ENCODE measurements around the gene SLC3A2. TPM values are rescaled to one million over a fixed set of nuclear protein-coding genes. Genes with fewer than 3 reads are reported as not detected.

SLC3A2 gene
- total RNA-seq, 2 experiments from 2014 or later, result 213 to 259 TPM

GRCh38 chr11:62923601-62924411 lies 43.1 kb downstream of the SLC3A2 start:
- Mint-ChIP-seq H3K9me3 (ENCODE audit: low read depth) (no peaks in the 10 kb centered on the region), H3K4me1 (peaks cover 19% of the 10 kb centered on the region), H3K27ac (no peak overlapping the region), H3K4me3 (no peak overlapping the region), H3K36me3 (no peaks in the 10 kb centered on the region), H3K27me3 (peaks cover 81% of the 10 kb centered on the region)
- DNase-seq (no peak), ATAC-seq (no peak)
- CTCF ChIA-PET, result interaction anchor here (0.7 to 8.3 kb wide), 4 partner anchors 18 to 290 kb away, joined by 3 to 58 read pairs (median 3); no protein-coding TSS in a partner anchor

- ATAC-seq, result no peak
- H3K9me3 Mint-ChIP-seq (ENCODE audit: low read depth), result no peaks in the 10 kb centered on the region
- CTCF ChIA-PET, result interaction anchor here (1.1 to 1.3 kb wide), 2 partner anchors 19 to 26 kb away, joined by 5 read pairs; no protein-coding TSS in a partner anchor
- H3K36me3 Mint-ChIP-seq, result no peaks in the 10 kb centered on the region
- H3K4me1 Mint-ChIP-seq, result peaks cover 19% of the 10 kb centered on the region
- no peak for DNase-seq
- H3K27ac Mint-ChIP-seq, result no peak overlapping the region
- H3K27me3 Mint-ChIP-seq, result peaks cover 85% of the 10 kb centered on the region
- no peak overlapping the region for H3K4me3 Mint-ChIP-seq
These were observed 44.6 kb downstream of the SLC3A2 start for GRCh38 chr11:62925308-62925707.

GRCh38 chr11:62925745-62926679 lies 45.3 kb downstream of the SLC3A2 start:
- no peak for DNase-seq
- Mint-ChIP-seq H3K4me3 (no peak overlapping the region), H3K27ac (no peak overlapping the region), H3K27me3 (peaks cover 90% of the 10 kb centered on the region), H3K9me3 (ENCODE audit: low read depth) (no peaks in the 10 kb centered on the region), H3K36me3 (no peaks in the 10 kb centered on the region), H3K4me1 (peaks cover 19% of the 10 kb centered on the region)
- CTCF ChIA-PET, result interaction anchor here (1.1 to 1.3 kb wide), 3 partner anchors 9 to 27 kb away, joined by 3 to 5 read pairs (median 5); no protein-coding TSS in a partner anchor
- ATAC-seq, result no peak

GRCh38 chr11:62926680-62927455 lies 46.2 kb downstream of the SLC3A2 start:
- peaks cover 91% of the 10 kb centered on the region for H3K27me3 Mint-ChIP-seq

GRCh38 chr11:62928011-62928410 lies 47.3 kb downstream of the SLC3A2 start:
- peaks cover 17% of the 10 kb centered on the region for H3K4me1 Mint-ChIP-seq
- CTCF ChIA-PET, result interaction anchor here (2.2 kb wide), 1 partner anchor 22 kb away, joined by 7 read pairs; no protein-coding TSS in a partner anchor
- no peaks in the 10 kb centered on the region for H3K36me3 Mint-ChIP-seq

More at GRCh38 chr11:62926680-62927455, 46.2 kb downstream of the SLC3A2 start:
- Mint-ChIP-seq H3K4me3 (no peak overlapping the region), H3K36me3 (no peaks in the 10 kb centered on the region), H3K9me3 (ENCODE audit: low read depth) (no peaks in the 10 kb centered on the region), H3K27ac (no peak overlapping the region), H3K4me1 (peaks cover 19% of the 10 kb centered on the region)
- ATAC-seq, result no peak
- DNase-seq, result no peak
- CTCF ChIA-PET, result interaction anchor here (1.1 to 2.2 kb wide), 4 partner anchors 9 to 28 kb away, joined by 3 to 7 read pairs (median 5); no protein-coding TSS in a partner anchor

GRCh38 chr11:62930157-62930556 lies 49.5 kb downstream of the SLC3A2 start:
- peaks cover 9% of the 10 kb centered on the region for H3K4me1 Mint-ChIP-seq
- H3K36me3 Mint-ChIP-seq, result no peaks in the 10 kb centered on the region
- DNase-seq (no peak), ATAC-seq (no peak)
- no peak overlapping the region for H3K27ac Mint-ChIP-seq
- CTCF ChIA-PET, result interaction anchor here (1.0 kb wide), 1 partner anchor 87 kb away, joined by 4 read pairs; no protein-coding TSS in a partner anchor
- peaks cover 64% of the 10 kb centered on the region for H3K27me3 Mint-ChIP-seq
- H3K4me3 Mint-ChIP-seq, result no peak overlapping the region
- no peaks in the 10 kb centered on the region for H3K9me3 Mint-ChIP-seq (ENCODE audit: low read depth)

More at GRCh38 chr11:62928011-62928410, 47.3 kb downstream of the SLC3A2 start:
- no peak overlapping the region for H3K4me3 Mint-ChIP-seq
- H3K9me3 Mint-ChIP-seq (ENCODE audit: low read depth), result no peaks in the 10 kb centered on the region
- DNase-seq (no peak), ATAC-seq (no peak)
- no peak overlapping the region for H3K27ac Mint-ChIP-seq
- H3K27me3 Mint-ChIP-seq, result peaks cover 82% of the 10 kb centered on the region

GRCh38 chr11:62930666-62931065 lies 50.0 kb downstream of the SLC3A2 start:
- no peak for ATAC-seq
- peaks cover 4% of the 10 kb centered on the region for H3K4me1 Mint-ChIP-seq
- H3K4me3 Mint-ChIP-seq, result no peak overlapping the region
- CTCF ChIA-PET, result interaction anchor here (0.8 to 1.0 kb wide), 2 partner anchors 25 to 86 kb away, joined by 3 to 4 read pairs; no protein-coding TSS in a partner anchor
- H3K36me3 Mint-ChIP-seq, result no peaks in the 10 kb centered on the region
- H3K27ac Mint-ChIP-seq, result no peak overlapping the region
- no peaks in the 10 kb centered on the region for H3K9me3 Mint-ChIP-seq (ENCODE audit: low read depth)
- no peak for DNase-seq
- peaks cover 59% of the 10 kb centered on the region for H3K27me3 Mint-ChIP-seq

- Mint-ChIP-seq H3K4me3 (no peak overlapping the region), H3K27me3 (peaks cover 48% of the 10 kb centered on the region), H3K4me1 (no peaks in the 10 kb centered on the region), H3K9me3 (ENCODE audit: low read depth) (no peaks in the 10 kb centered on the region), H3K36me3 (no peaks in the 10 kb centered on the region), H3K27ac (no peak overlapping the region)
- DNase-seq (no peak), ATAC-seq (no peak)
- CTCF ChIA-PET, result interaction anchor here (0.8 kb wide), 1 partner anchor 26 kb away, joined by 3 read pairs; no protein-coding TSS in a partner anchor
These were observed 51.0 kb downstream of the SLC3A2 start for GRCh38 chr11:62931499-62932278.

- Mint-ChIP-seq H3K4me3 (no peak overlapping the region), H3K27ac (no peak overlapping the region), H3K4me1 (no peaks in the 10 kb centered on the region), H3K36me3 (no peaks in the 10 kb centered on the region), H3K27me3 (peaks cover 33% of the 10 kb centered on the region), H3K9me3 (ENCODE audit: low read depth) (no peaks in the 10 kb centered on the region)
- ATAC-seq (no peak), DNase-seq (no peak)
- CTCF ChIA-PET, result no interaction called here
These were observed 52.6 kb downstream of the SLC3A2 start for GRCh38 chr11:62933285-62933684.

- H3K36me3 Mint-ChIP-seq, result no peaks in the 10 kb centered on the region
- no peak overlapping the region for H3K4me3 Mint-ChIP-seq
- H3K4me1 Mint-ChIP-seq, result no peaks in the 10 kb centered on the region
- H3K9me3 Mint-ChIP-seq (ENCODE audit: low read depth), result no peaks in the 10 kb centered on the region
- peaks cover 27% of the 10 kb centered on the region for H3K27me3 Mint-ChIP-seq
- CTCF ChIA-PET, result no interaction called here
- no peak for ATAC-seq
- H3K27ac Mint-ChIP-seq, result no peak overlapping the region
- no peak for DNase-seq
These were observed 53.2 kb downstream of the SLC3A2 start for GRCh38 chr11:62933750-62934495.

- Mint-ChIP-seq H3K36me3 (no peaks in the 10 kb centered on the region), H3K4me3 (no peak overlapping the region), H3K4me1 (no peaks in the 10 kb centered on the region), H3K27me3 (peaks cover 27% of the 10 kb centered on the region), H3K27ac (no peak overlapping the region), H3K9me3 (ENCODE audit: low read depth) (no peaks in the 10 kb centered on the region)
- no peak for ATAC-seq
- CTCF ChIA-PET, result no interaction called here
- no peak for DNase-seq
These were observed 53.7 kb downstream of the SLC3A2 start for GRCh38 chr11:62934496-62934785.

Data from activated CD8-positive, alpha-beta memory T cell treated with anti-CD3 and anti-CD28 coated beads, Interleukin-2, amount 10 ng/mL, durations not matched to agents 7 days and 5 days (primary cell).